Neural cell (in vitro differentiated cells): Measurements from ENCODE around the gene MCRIP1. TPM values are rescaled to one million over a fixed set of nuclear protein-coding genes. Genes with fewer than 3 reads are reported as not detected.

ENCODE experiments used
- H2AFZ ChIP-seq: fragments of 200-600, 300-800 bp; sonication (generic), shearing (Covaris generic); 2 replicates; pipeline ENCODE4 v1.6.0; 2014; ENCODE audit warnings: low read depth, mild to moderate bottlenecking, antibody characterized with exemption, low read length, moderate library complexity
- H3F3A ChIP-seq: fragments of 200-600 bp; shearing (Covaris generic); 2 replicates; pipeline ENCODE4 v1.6.1; 2016; ENCODE audit warnings: mild to moderate bottlenecking, moderate library complexity, mixed read lengths, antibody characterized with exemption, low read length; ENCODE audit not compliant: insufficient read depth, poor library complexity, severe bottlenecking
- H3K27ac ChIP-seq: fragments of 200-600, 300-800 bp; sonication (generic), shearing (Covaris generic); 2 replicates; pipeline ENCODE4 v1.5.1; 2014; ENCODE audit warnings: mild to moderate bottlenecking, low read length, moderate library complexity
- H3K27me3 ChIP-seq: fragments of 300-800, 200-600 bp; sonication (generic), shearing (Covaris generic); 2 replicates; pipeline ENCODE4 v1.6.0; 2014; ENCODE audit warnings: mild to moderate bottlenecking, low read depth, low read length, moderate library complexity; ENCODE audit not compliant: insufficient read depth
- H3K36me3 ChIP-seq: fragments of 300-800, 200-600 bp; sonication (generic), shearing (Covaris generic); 2 replicates; pipeline ENCODE4 v1.5.1; 2014; ENCODE audit warnings: mild to moderate bottlenecking, antibody characterized with exemption, low read length, moderate library complexity; ENCODE audit not compliant: insufficient read depth
- H3K4me2 ChIP-seq: fragments of 300-800, 200-600 bp; sonication (generic), shearing (Covaris generic); 2 replicates; pipeline ENCODE4 v1.6.0; 2014; ENCODE audit warnings: mild to moderate bottlenecking, low read length
- H3K4me3 ChIP-seq: fragments of 300-800, 200-600 bp; sonication (generic), shearing (Covaris generic); 2 replicates; pipeline ENCODE4 v1.5.1; 2014; ENCODE audit warnings: mild to moderate bottlenecking, low read length, moderate library complexity
- H3K79me2 ChIP-seq: fragments of 200-600 bp; shearing (Covaris generic); replicated peaks from 2 replicates; pipeline ENCODE4 v1.6.0; 2014; ENCODE audit warnings: mild to moderate bottlenecking, low read length, moderate library complexity; ENCODE audit not compliant: insufficient read depth
- H3K9ac ChIP-seq: fragments of 300-800, 200-600 bp; sonication (generic), shearing (Covaris generic); 2 replicates; pipeline ENCODE4 v1.6.1; 2016; ENCODE audit warnings: mild to moderate bottlenecking, low read length, mixed read lengths
- H3K9me2 ChIP-seq: fragments of 200-600 bp; shearing (Covaris generic); 2 replicates; pipeline ENCODE4 v1.6.1; 2016; ENCODE audit warnings: mild to moderate bottlenecking, low read length, mixed read lengths; ENCODE audit not compliant: insufficient read depth
- H3K9me3 ChIP-seq: fragments of 200-600, 300-800 bp; sonication (generic), shearing (Covaris generic); 2 replicates; pipeline ENCODE4 v1.6.1; 2016; ENCODE audit warnings: mild to moderate bottlenecking, mixed run types, low read length, moderate library complexity, mixed read lengths
- H4K20me1 ChIP-seq: fragments of 200-600 bp; shearing (Covaris generic); 2 replicates; pipeline ENCODE4 v1.6.1; 2016; ENCODE audit warnings: mild to moderate bottlenecking, mixed run types; ENCODE audit not compliant: insufficient read depth
- EP300 ChIP-seq: fragments of 450-650 bp; conservative IDR thresholded peaks from 2 replicates; pipeline ENCODE4 v1.6.1; 2014; ENCODE audit warnings: antibody characterized with exemption, mild to moderate bottlenecking, moderate library complexity; ENCODE audit not compliant: poor library complexity, severe bottlenecking
- EZH2 ChIP-seq: fragments of 200-600, 300-800 bp; shearing (Covaris generic), sonication (generic); IDR thresholded peaks from 2 replicates; pipeline ENCODE4 v1.6.1; 2014; ENCODE audit warnings: antibody characterized with exemption, low read length, borderline replicate concordance, mild to moderate bottlenecking; ENCODE audit not compliant: insufficient read depth, poor library complexity, severe bottlenecking
- MXI1 ChIP-seq: fragments of 450-650 bp; conservative IDR thresholded peaks from 2 replicates; pipeline ENCODE4 v1.6.1; 2014; ENCODE audit warnings: antibody characterized with exemption, mild to moderate bottlenecking; ENCODE audit not compliant: poor library complexity, severe bottlenecking
- POLR2AphosphoS5 ChIP-seq: IDR thresholded peaks from 2 replicates; pipeline ENCODE4 v1.6.1; 2012
- RAD21 ChIP-seq: fragments of 450-650 bp; conservative IDR thresholded peaks from 2 replicates; pipeline ENCODE4 v1.6.1; 2014; ENCODE audit warnings: antibody characterized with exemption, mild to moderate bottlenecking, moderate library complexity
- SMC3 ChIP-seq: fragments of 450-650 bp; conservative IDR thresholded peaks from 2 replicates; pipeline ENCODE4 v1.6.1; 2014; ENCODE audit warnings: antibody characterized with exemption, mild to moderate bottlenecking, moderate library complexity; ENCODE audit not compliant: poor library complexity
- TAF1 ChIP-seq: IDR thresholded peaks from 2 replicates; pipeline ENCODE4 v1.6.1; 2012; ENCODE audit warnings: low read depth
- polyA plus RNA-seq: library from polyadenylated mRNA; depleted of rRNA; stranded (reverse); fragments of >200 nt; gene quantifications from 2 replicates; pipeline ENCODE4 v1.2.3, GENCODE V29; 2014
- TF ChIP-seq, protein P1 (sequence below): fragments of 450-650 bp; IDR thresholded peaks from 2 replicates; pipeline ENCODE4 v1.5.1; 2014; ENCODE audit warnings: antibody characterized with exemption, mild to moderate bottlenecking, moderate library complexity; ENCODE audit not compliant: poor library complexity, severe bottlenecking
- TF ChIP-seq, protein P2 (sequence below): IDR thresholded peaks from 2 replicates; pipeline ENCODE4 v1.6.1; 2012; ENCODE audit warnings: borderline replicate concordance

Gene MCRIP1
- polyA plus RNA-seq, 1 donor from 2014 or later = 524 TPM

DNA sequence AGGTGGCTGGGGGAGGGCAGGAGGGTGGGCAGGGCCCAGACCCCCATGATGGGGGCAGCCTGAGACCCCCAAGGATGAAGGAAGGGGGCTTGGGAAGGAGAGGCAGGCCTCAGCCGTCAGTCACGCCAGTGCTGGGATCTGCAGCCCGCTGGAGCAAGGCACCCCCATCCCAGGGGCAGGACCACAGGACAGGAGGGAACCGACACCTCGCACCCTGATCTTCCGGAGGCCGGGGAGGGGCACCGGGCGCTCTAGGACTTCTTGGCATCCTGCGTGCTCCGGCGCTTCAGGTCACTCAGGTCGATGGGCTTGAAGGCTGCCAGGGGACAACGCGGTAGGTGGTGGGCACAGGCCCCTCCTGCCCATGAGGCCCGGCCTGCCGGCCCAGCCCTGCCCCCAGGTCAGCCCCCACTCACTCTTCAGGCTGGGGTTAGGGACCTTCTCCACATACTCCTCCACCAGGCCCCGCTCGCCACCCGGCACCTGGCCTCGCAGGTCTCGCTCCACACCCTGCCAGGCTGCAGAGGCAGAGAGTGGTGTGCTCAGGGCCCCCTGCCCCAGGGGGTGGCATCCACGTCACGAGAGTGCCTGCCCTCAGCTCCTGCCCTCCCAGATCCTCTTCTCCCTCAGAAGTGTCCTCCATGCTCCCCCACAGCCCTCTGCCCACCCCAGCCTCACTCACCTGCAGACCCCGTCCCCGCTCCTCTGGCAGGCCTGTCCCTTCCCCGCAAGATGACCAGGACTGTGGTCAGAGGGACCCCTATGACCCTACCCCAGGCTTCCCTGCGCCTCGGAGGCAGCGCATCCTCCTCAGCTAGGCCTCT is 9.9 kb downstream of the MCRIP1 start:
- Histone ChIP-seq H3K9ac (no peak overlapping the region), H3K4me3 (no peak overlapping the region), H3K27me3 (no peaks in the 10 kb centered on the region), H3K36me3 (no peaks in the 10 kb centered on the region), H3K4me2 (no peak overlapping the region), H3K79me2 (no peaks in the 10 kb centered on the region), H4K20me1 (peaks cover 3% of the 10 kb centered on the region), H2AFZ (no peak overlapping the region), H3K9me3 (no peaks in the 10 kb centered on the region), H3K9me2 (no peaks in the 10 kb centered on the region), H3K27ac (no peak overlapping the region), H3F3A (no peaks in the 10 kb centered on the region)
- TF ChIP-seq EZH2 = no peak
- no peak for TF ChIP-seq POLR2AphosphoS5
- TF ChIP-seq TAF1 = no peak
- TF ChIP-seq RAD21 = no peak
- no peak for TF ChIP-seq MXI1
- no peak for TF ChIP-seq SMC3
- TF ChIP-seq, protein P1, sequence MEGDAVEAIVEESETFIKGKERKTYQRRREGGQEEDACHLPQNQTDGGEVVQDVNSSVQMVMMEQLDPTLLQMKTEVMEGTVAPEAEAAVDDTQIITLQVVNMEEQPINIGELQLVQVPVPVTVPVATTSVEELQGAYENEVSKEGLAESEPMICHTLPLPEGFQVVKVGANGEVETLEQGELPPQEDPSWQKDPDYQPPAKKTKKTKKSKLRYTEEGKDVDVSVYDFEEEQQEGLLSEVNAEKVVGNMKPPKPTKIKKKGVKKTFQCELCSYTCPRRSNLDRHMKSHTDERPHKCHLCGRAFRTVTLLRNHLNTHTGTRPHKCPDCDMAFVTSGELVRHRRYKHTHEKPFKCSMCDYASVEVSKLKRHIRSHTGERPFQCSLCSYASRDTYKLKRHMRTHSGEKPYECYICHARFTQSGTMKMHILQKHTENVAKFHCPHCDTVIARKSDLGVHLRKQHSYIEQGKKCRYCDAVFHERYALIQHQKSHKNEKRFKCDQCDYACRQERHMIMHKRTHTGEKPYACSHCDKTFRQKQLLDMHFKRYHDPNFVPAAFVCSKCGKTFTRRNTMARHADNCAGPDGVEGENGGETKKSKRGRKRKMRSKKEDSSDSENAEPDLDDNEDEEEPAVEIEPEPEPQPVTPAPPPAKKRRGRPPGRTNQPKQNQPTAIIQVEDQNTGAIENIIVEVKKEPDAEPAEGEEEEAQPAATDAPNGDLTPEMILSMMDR = no peak
- TF ChIP-seq EP300 = no peak
- TF ChIP-seq, protein P2, sequence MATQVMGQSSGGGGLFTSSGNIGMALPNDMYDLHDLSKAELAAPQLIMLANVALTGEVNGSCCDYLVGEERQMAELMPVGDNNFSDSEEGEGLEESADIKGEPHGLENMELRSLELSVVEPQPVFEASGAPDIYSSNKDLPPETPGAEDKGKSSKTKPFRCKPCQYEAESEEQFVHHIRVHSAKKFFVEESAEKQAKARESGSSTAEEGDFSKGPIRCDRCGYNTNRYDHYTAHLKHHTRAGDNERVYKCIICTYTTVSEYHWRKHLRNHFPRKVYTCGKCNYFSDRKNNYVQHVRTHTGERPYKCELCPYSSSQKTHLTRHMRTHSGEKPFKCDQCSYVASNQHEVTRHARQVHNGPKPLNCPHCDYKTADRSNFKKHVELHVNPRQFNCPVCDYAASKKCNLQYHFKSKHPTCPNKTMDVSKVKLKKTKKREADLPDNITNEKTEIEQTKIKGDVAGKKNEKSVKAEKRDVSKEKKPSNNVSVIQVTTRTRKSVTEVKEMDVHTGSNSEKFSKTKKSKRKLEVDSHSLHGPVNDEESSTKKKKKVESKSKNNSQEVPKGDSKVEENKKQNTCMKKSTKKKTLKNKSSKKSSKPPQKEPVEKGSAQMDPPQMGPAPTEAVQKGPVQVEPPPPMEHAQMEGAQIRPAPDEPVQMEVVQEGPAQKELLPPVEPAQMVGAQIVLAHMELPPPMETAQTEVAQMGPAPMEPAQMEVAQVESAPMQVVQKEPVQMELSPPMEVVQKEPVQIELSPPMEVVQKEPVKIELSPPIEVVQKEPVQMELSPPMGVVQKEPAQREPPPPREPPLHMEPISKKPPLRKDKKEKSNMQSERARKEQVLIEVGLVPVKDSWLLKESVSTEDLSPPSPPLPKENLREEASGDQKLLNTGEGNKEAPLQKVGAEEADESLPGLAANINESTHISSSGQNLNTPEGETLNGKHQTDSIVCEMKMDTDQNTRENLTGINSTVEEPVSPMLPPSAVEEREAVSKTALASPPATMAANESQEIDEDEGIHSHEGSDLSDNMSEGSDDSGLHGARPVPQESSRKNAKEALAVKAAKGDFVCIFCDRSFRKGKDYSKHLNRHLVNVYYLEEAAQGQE = no peak

DNA sequence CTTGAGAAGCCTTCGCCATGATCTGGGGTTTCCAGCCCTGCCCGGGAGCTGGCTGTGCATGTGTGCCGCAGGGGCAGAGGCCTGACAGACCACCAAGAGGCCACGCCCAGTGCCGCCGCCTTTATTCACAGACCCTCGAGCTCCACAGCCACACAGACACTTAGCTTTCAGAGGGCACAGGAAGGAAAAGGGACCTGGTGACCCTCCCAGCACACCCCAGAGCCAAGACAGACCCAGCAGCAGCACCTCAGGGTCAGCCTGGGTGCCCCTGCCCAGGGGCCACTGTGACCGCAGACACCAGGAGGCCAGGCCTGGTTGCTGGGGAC is 10.8 kb downstream of the MCRIP1 start:
- no peaks in the 10 kb centered on the region for H3K9me2 ChIP-seq
- H3K79me2 ChIP-seq = no peaks in the 10 kb centered on the region
- no peaks in the 10 kb centered on the region for H3K36me3 ChIP-seq
- H3K4me2 ChIP-seq = no peak overlapping the region
- no peak overlapping the region for H3K9ac ChIP-seq
- no peaks in the 10 kb centered on the region for H3F3A ChIP-seq
- peaks cover 3% of the 10 kb centered on the region for H4K20me1 ChIP-seq
- H3K27ac ChIP-seq = no peak overlapping the region
- no peaks in the 10 kb centered on the region for H3K9me3 ChIP-seq
- H3K27me3 ChIP-seq = no peaks in the 10 kb centered on the region
- TF ChIP-seq POLR2AphosphoS5 (no peak), EP300 (no peak), TAF1 (no peak), MXI1 (no peak), SMC3 (no peak)
- TF ChIP-seq, protein P1 = no peak
- TF ChIP-seq, protein P2 = no peak
- H2AFZ ChIP-seq = no peak overlapping the region
- no peak overlapping the region for H3K4me3 ChIP-seq
